NCI-H2196 (cell line): ENCODE results near the gene TMEM259.
"Not testable (repeated sequence)": the region's sequence is repeated elsewhere in the genome, so short reads cannot be mapped to it uniquely, and the experiment has no call there.

Experiments used
- DNase-seq: peaks from one replicate; lab custom pipeline; 2025; ENCODE audit not compliant: unreplicated experiment; lab: John Stamatoyannopoulos, UW

The TMEM259 gene

GRCh38 chr19:1040476-1041271 is 19.8 kb upstream of the TMEM259 start:
- peak; percentile 92 for DNase-seq

DNA sequence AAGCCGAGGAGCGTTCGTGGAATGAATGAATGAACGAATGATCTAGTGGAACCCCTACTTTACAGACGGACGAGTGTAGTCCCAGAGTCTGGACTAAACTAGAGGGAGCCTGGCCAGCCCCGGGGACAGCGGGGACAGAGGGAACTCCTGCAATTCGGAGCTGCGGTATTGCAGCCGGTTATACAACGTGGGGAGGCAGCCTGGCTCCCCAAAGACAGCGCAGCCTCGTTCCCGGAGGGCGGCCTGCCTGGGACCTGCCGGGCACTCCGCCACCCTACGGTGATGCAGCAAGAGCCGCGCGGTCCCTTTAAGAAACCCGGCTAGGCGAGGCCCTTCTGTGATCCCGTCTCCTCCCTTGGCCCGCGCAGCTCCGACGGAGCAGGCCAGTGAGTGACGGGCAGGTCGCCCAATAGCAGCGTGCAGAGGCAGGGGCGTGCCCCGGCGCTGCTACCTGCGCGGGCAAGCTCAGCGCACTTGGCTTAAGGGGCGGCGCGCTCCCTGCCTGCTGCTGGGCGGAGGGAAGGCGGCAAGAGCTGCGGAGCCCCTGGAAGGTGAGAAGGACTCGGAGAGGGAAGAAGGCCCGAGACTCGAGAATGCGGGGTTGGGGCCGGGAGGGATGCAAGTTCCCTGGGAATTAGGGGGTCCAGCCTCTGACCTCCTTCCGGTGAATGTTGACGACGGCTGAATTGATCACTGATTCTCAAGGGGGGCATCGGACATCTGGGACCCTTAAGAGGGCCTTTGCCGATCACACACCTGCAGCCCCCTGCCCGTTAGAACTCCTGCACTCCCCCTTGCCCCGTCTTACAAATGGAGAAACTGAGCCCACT is 18.9 kb upstream of the TMEM259 start, which contains the start of gene ABCA7:
TSS of gene ABCA7 (plus strand) at position 462 of the 830 bp plus-strand sequence. CDS start 1,255 bp downstream, outside the sequence.
- peak; percentile 98 for DNase-seq

GRCh38 chr19:1038978-1039645 is 18.2 kb upstream of the TMEM259 start:
- DNase-seq, result no peak

DNA sequence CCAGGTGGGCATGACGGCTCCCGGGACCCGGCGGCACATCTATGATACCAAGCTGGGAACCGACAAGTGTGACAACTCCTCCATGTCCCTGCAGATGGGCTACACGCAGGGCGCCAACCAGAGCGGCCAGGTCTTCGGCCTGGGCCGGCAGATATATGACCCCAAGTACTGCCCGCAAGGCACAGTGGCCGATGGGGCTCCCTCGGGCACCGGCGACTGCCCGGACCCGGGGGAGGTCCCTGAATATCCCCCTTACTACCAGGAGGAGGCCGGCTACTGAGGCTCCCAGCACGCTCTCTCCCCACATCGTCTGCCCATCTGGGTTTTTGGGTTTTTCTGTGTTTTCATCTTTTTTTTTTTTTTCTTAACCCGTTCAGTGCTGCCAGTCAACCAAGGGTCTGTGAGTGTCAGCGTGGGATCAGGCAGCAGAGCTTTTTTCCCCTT is 16.7 kb upstream of the TMEM259 start:
- DNase-seq, result no peak

- no peak for DNase-seq
Measured at GRCh38 chr19:1035998-1036621, 15.2 kb upstream of the TMEM259 start.

GRCh38 chr19:1032264-1032867 is 11.4 kb upstream of the TMEM259 start:
- no peak for DNase-seq

- no peak for DNase-seq
Measured at GRCh38 chr19:1028062-1028926, 7.4 kb upstream of the TMEM259 start.

GRCh38 chr19:1027650-1028061 is 6.7 kb upstream of the TMEM259 start:
- DNase-seq, result no peak

DNA sequence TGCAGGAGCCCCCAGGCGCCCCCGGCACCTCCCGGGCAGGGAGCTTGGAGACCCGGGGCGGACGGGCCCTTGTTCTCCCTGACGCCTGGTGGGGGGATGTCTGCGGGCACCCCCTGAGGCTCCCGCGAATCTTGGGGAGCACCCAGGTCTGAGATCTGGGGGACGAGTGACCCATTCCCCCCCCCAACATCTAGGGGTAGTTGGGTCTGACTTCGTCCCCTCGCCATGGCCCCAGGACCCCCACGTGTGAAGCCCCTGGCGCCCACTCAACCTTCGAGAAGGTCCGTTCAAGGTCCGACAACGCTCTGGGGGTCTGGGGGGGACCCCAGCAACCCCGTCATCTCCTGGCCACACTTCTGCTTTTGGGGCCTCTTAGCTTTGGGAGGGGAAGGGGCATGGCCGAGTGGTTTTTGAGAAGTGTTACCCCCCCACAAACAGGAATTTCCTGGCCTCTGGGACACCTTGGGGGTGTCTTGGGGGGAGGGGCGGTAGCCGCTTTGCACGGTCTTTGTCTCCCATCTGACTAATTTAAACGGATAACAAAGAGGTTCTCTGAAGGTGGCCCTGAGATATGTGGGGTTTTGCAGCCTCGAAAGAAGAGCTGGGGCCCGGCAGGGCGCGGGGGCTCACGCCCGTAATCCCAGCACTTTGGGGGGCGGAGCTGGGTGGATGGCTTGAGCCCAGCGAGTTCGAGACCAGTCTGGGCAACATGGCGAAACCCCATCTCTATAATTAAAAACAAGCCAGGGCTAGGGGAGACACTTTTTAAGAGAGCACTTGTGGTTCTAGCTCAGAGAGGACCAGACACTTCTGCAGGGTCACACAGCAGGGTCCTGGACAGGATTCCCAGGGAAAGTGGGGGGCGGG is 6.1 kb upstream of the TMEM259 start:
- no peak for DNase-seq

GRCh38 chr19:1025960-1026782 is 5.2 kb upstream of the TMEM259 start, which contains the start of gene CNN2:
Gene CNN2, plus strand, starts transcription at chr19:1026608. Its CDS starts 54 bp downstream, at chr19:1026662.
- DNase-seq, result peak; percentile 67

- DNase-seq, result not testable (repeated sequence)
Measured at GRCh38 chr19:1025080-1025479, 4.2 kb upstream of the TMEM259 start.

- not testable (repeated sequence) for DNase-seq
Measured at GRCh38 chr19:1023883-1024188, 2.9 kb upstream of the TMEM259 start.

DNA sequence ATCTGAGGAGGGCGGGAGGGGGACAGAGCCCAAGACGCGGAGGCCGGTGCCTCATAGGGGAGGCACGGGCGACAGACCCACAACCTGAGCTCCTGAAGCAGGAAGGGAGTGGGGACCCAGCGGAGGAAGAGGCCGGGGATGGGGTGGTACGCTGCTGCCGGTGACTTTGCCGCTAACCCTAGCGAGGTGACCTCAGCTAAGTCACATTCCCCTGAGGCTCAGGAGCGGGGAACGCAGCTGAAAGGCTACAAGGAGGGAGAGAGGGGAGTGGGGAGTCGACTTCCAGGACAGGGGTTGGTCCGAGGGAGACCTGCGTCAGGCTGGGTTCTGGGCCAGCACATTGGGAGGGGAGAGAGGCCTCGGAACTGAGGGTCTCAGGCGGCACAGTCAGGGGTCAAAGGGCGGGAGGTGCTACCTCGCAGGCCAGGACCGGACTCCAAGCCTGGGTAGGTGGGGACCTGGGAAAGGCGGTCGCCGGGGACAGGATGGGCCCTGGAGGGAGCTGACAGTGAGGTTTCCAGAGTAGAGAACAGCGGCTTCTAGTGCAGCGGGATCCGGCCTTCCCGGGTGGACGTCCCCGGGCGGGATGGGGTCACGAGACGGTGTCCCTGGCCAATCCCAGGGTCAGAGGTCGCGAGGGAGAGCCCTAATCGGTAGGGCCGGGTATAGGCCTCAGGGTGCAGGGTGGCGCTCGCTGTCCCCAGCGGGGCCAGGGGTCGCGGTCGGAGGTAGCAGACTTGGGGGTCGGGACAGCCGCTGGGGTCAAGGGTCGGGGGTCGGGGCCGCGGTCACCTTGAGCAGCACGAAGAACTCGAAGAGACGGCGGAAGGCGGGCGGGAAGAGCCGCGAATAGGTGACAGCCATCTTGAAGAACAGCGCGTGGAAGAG is 699 bp downstream of the TMEM259 start:
- DNase-seq, result no peak

- no peak for DNase-seq
Measured at GRCh38 chr19:1019616-1019961, 1.3 kb downstream of the TMEM259 start.

DNA sequence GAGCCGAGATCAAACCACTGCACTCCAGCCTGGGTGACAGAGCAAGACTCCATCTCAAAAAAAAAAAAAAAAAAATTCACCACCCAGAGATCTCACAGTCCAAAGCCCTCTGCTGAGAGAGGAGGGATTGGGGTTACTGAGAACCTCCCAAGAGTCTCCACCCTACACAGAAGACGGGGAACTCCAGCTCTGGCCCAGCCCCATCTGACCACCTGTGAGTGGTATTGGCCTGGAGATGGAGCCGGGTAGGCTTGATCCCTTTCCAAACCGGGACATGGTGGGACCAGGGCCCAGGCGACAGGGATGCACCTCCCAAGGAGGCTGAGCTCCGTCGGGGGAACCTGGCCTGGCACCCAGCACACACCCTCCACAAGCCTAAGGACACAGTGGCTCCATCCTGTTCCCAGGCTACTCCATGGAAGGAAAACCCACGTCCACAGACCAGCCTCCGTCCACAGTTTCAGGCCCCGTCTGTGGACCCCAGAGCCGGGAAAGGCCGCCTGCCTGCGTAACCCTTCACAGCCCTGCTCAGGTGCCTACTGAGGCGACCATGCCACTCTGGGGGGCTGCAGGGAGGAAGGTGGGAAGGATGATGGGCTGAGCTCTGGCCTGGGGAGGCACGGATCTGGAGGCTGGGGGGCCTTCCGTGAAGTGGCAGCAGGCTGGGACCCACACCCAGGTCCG is 1.8 kb downstream of the TMEM259 start:
- DNase-seq, result no peak

- no peak for DNase-seq
Measured at GRCh38 chr19:1018393-1018792, 2.5 kb downstream of the TMEM259 start.
